Breast epithelium (tissue), 3 donors: ENCODE results near the gene PGM5.

Source experiments
- POLR2A ChIP-seq: fragments of 450-650 bp; IDR thresholded peaks from one replicate; pipeline ENCODE4 v1.6.1; 2016; ENCODE audit warnings: antibody characterized with exemption, mild to moderate bottlenecking, moderate library complexity
- POLR2AphosphoS5 ChIP-seq, 3 donors: sonication (generic); formaldehyde crosslinking; IDR thresholded peaks; one replicate each; pipeline ENCODE4 v1.6.1; 2017; ENCODE audit warnings: antibody characterized with exemption in 3 of 3
- TF ChIP-seq, protein P1 (sequence below), 3 donors: fragments of 450-650 bp; IDR thresholded peaks; one replicate each; pipeline ENCODE4 v1.5.1; 2016 to 2017; ENCODE audit warnings: antibody characterized with exemption in 3 of 3, mild to moderate bottlenecking in 3 of 3, moderate library complexity in 3 of 3

DNA sequence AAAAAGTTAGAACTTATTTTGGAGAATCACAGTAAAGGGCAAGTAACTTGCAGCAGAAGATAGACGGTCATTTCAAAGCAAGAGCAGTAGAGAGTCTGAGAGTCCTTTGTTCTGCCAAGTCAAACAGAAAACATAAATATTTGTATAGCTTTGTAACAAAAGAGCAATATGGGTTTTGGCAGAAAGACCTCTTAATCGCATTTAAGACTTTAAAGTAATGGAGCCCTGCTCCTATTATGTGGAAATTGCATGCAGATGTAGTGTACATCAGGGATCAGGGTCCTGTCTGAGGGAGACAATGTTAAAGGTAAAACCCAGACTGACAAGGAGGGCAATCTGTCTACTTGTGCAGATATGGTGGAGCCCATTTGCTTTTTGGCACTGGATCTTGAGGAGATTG is 87.2 kb downstream of the PGM5 start:
- TF ChIP-seq, protein P1, sequence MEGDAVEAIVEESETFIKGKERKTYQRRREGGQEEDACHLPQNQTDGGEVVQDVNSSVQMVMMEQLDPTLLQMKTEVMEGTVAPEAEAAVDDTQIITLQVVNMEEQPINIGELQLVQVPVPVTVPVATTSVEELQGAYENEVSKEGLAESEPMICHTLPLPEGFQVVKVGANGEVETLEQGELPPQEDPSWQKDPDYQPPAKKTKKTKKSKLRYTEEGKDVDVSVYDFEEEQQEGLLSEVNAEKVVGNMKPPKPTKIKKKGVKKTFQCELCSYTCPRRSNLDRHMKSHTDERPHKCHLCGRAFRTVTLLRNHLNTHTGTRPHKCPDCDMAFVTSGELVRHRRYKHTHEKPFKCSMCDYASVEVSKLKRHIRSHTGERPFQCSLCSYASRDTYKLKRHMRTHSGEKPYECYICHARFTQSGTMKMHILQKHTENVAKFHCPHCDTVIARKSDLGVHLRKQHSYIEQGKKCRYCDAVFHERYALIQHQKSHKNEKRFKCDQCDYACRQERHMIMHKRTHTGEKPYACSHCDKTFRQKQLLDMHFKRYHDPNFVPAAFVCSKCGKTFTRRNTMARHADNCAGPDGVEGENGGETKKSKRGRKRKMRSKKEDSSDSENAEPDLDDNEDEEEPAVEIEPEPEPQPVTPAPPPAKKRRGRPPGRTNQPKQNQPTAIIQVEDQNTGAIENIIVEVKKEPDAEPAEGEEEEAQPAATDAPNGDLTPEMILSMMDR (IDR thresholded peaks at IDR 0.05): no peak
- TF ChIP-seq POLR2A: no peak
- no peak for TF ChIP-seq POLR2AphosphoS5 (IDR thresholded peaks at IDR 0.05)
